ENCODE results near the gene ULK1.
"Not testable (repeated sequence)": the region's sequence is repeated elsewhere in the genome, so short reads cannot be mapped to it uniquely, and the experiment has no call there.

ULK1 gene

DNA sequence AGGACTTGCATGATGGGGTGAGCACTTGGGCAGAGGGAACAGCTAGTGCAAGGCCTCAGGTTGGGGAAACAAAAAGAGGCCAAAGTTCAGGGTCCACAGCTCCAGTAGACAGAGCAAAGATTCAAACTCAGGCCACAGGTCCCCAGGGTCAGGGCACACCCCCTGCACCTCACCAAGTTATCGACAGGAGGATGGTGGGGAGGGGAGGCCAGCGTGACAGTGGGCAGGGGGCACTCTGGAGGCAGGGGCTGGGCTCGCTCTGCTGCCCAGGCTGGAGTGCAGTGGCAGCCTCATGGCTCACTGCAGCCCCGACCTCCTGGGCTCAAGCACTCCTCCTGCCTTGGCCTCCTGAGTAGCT, 32.4 kb upstream of the ULK1 start:
- no peak for DNase-seq

DNA sequence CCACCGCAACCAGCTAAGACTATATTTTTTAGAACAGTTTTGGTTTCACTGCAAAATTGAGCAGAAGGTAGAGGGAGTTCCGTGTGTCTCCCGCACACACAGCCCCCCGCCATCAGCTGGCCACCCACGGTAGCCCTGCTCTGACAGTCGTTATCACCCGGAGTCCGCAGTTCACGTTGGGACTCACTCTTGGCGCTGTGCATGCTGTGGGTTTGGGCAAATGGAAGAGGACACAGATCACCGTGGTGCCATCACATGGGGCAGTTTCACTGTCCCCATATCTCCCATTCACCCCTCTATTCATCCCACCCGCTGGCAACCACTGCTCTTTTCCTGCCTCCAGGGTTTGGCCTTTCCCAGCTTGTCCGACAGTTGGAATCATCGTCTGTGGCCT, 31.8 kb upstream of the ULK1 start:
- no peak for DNase-seq

DNA sequence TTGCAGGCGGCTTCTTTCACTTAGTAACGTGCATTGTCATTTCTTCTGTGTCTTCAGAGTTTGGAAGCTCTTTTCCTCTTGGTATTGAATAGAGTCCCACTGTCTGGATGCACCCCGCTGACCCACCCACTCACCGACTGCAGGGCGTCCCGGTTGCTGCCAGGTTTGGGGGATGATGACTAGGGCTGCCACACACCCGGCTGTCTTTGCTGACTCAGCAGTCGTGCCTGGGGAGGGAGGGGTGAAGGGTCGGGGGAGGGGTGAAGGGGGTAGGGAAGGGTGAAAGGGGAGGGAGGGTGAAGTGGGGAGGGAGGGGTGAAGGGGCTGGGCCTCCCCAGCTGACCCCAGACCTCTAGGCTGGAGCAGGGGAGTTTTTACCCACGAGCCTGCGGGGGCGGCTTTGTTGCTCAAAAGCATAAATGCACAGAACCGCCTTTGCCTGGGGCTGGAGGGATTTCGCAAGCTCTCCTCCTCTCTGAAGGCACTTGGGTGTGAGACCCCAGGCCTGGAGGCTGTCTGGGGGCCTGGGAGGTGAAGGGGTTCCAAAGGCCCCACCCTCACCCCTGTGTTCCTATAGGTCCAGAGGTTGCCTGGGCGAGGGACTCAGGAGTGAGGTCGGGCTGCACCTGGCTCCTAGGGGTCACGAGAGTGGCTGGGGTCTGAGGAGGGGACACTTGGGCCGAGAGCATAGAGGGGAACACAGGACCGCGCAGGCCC, 31.3 kb upstream of the ULK1 start:
- no peak for DNase-seq

DNA sequence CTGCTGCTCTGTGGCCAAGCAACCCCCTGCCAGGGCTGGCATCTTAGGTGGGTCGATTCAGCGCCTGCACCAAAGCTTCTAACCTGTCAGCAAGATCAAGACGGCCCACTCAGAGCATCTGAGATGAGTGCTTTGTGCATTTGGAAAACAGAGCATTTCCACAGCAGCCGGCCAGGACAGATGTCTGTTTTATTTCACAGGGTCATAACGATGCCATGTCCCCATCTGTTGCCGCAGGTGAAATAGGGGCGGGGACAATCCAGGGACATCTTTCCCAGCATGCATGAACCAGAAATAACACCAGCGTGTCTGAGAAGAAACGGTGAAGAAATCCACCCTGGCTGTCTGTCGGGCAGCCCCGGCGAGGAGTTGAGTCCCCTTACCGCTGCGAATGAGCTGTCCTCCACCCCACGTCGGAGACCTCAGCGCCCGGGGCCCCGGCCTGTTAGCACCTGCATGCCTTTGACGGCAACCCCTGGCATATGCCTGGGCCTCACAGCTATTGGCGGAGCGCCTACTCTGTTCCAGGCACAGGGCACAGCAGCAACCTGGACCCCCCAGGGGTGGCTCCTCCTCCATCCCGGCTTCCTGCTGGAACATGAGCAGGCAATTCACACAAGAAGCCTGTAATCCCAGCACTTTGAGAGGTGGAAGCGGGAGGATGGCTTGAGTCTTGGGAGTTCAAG, 30.6 kb upstream of the ULK1 start:
- no peak for DNase-seq

DNA sequence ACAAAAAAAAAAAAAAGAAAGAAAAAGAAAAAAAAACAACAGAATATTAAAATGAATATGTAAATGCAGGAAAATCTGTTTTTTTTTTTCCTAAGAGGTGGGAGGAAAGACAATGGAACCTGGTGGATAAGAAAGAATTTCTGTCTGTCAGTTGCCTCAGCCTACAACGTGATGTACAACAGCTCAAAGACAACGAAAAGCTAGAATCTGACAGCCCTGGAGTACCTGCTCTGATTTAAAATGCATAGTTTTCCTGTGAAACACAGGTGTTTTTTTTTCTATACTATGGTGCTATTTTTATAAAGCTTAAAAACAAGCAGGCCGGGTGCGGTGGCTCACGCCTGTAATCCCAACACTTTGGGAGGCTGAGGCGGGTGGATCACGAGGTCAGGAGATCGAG, 30.0 kb upstream of the ULK1 start:
- DNase-seq, result no peak

DNA sequence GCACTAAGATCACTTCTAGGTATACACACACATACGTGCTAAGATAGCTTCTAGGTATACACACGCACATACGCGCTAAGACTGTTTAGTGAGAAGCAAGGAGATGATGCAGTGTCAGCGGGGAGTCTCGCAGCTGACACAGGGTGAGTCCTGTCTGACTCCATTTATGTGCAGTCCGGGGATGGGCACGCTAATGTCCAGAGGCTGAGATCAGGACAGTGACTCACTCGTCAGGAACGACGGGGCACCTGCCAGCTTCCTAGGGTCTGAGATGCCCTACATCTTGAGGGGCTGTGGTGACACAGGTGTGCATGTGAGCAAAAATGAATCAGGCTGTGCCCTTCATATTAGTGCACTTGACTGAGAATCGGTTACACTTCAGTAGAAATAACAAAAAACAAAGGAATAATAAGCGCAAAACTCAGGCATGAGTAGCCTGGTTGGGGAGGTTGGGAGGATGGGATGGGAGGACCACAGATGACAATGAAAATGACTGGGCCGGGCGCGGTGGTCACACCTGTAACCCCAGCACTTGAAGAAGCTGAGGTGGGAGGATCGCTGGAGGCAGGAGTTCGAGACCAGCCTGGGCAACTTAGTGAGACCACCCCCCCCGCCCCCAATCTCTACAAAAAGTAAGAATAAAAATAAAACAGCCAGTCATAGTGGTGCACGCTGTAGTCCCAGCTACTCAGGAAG, 29.1 kb upstream of the ULK1 start:
- DNase-seq, result no peak

DNA sequence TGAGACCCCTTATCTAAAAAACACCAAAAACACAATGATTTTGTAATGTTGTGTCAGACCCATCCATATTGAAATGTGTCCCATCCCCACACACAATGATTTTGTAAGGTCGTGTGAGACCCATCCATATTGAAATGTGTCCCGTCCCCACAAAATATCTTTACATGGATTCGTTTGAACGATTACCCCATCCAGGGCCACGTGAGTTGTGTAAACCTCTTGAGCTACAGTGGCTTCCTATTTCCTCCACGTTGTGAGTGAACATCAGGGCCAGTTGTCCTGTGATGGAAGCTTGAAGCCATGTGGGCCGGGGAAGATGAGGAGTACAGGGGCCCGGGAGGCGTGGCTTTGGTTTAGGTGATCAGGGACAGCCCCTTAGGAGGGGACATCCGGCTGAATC, 27.0 kb upstream of the ULK1 start:
- no peak for DNase-seq

DNA sequence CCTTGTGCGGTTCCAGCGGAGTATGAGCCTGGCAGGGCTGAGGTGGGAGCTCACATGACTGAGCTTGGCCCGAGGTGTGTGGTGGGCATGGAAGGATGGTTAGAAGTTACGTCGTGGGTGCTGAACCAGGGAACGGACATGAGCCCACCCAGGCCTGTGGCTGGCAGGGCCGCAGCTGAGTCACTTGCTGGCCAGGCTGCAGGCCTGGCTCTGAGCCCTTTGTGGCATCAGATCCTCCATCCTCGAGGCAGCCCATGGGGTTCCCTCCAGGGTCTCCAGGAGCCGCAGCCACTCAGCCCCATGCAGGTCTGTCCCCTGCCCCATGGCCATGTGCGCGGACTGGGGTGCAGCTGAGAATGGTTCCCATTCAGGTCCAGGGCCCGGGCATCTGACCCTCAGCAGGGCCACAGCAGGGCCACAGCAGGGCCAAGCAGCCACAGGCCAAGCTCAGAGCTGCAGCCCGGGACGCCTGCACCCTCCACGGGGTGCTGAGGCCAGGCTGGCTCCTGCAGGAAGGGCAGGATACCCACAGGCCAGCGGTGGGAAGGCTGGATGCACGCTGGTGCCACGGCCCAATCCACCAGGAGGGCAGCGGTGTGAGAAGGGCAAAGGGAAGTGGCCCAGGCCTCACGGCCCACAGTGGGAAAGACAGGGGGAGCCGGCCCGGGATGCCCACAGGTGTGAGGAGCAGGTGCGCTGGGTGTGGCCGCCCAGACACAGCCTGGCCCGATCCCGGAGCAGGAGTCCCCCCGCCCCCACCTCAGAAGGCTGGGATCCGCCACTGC, 26.3 kb upstream of the ULK1 start:
- no peak for DNase-seq

DNA sequence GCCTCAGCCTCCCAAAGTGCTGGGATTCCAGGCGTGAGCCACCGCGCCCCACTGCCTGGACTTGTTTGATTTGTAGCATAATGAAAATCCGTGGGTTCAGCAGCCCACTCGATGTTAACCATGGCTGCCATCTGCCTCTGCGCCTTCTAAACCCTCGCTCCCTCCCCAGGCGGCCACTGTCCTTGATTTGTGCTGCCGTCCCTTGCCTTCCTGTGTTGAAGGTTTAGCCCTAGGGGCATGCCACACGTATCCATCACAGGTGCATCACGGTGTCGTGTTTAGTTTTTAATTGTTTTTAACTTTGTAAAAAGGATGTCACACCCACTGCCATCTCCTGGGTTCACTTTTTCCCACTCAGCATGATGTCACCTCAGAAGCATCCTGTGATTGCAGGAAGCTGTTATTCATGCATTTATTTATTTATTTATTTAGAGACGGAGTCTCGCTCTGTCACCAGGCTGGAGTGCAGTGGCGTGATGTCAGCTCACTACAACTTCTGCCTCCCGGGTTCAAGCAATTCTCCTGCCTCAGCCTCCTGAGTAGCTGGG, 24.5 kb upstream of the ULK1 start:
- no peak for DNase-seq

DNA sequence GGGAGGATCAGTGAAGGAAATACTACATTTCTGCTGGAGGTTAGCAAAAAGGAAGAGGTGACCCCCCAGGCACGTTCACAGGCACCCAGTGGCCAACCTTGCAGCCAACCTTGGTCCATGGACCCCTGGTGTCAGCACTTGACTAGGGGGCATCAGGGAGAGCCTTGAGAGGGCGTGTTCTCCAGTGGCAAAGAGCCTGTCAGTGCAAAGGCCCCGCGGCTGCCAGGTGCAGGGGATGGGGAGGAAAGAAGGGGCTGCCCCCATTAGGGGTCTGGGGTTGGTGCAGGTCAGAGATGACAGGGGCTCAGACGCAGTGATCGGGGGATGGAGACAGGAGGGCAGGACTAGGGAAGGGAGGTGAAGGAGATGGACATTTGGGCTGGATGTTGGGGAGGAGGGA, 22.7 kb upstream of the ULK1 start:
- DNase-seq, result no peak

DNA sequence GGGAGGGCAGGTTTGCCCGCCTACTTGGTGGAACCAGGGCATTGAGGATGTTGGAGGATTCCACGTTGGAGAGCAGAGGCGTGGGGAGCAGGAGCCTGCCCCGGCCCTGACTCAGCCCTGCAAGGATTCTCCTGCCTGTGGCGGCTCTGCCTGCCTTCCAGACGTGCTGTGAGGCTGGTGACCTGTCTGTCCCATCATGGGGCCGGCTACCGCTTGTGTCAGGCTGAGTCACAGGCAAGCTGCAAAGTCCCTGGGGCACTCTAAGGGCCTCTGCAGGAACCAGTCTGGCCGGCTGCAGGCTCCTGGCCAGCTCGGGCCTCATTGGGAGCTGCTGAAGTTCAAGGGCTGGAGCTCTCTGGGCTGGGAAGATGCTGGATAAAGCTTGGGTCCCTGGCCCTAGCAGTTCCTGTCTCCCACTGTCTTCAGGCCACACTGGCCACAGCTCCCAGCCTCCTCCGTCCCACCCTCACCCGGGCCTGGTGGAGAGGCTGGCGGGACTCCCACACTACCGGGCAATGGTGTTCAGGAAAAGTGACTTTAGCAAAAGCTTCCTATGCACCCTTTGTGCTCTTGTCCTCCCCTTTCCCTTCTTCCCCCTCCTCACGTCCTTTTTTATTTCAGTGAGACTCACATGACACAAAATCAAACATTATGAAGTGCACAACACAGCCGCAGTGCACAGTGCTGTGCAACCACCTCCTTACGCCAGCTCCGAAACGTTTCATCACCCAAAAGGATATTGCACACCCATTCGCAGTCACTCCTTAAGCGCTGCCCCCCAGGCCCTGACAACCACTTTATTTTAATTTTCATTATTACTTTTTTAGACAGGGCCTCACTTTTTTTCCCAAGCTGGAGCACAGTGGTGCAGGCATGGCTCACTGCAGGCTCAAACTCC, 22.0 kb upstream of the ULK1 start:
- no peak for DNase-seq

DNA sequence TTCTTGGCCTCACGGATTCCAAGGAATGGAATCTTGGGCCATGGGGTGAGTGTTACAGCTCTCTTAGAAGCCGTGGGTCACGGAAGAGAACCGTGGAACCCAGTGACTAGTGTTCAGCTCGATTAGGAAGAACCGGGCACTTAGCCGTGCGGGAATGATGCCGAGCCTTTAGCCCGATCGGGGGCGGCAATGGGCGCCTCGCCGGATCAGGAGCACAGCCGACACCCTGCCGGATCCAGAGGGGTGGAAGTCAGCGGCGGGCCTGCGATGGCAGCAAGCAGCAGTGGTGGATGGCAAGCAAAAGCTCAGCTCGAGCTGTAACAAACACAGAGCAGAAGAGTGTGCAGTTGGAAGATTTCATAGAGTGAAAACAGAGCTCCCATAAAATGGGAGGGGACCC, 21.1 kb upstream of the ULK1 start:
- no peak for DNase-seq

DNA sequence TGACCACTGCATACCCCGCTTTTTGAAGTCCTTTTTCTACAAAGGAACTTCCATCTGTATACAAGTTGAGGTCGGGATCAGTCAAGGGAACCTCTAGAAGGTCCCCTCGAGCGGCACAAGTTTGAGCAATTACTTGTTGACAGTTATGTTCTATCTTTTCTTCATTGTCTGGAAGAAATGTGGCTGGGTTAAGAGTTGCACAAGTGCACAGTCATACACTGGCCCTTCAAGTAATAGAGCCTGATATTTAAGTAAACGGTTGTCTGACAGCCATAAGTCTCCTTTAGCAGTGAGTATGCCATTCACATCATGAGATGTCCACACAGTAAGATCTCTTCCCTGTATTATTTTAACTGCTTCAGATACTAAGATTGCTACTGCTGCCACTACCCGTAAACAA, 19.4 kb upstream of the ULK1 start:
- not testable (repeated sequence) for DNase-seq

DNA sequence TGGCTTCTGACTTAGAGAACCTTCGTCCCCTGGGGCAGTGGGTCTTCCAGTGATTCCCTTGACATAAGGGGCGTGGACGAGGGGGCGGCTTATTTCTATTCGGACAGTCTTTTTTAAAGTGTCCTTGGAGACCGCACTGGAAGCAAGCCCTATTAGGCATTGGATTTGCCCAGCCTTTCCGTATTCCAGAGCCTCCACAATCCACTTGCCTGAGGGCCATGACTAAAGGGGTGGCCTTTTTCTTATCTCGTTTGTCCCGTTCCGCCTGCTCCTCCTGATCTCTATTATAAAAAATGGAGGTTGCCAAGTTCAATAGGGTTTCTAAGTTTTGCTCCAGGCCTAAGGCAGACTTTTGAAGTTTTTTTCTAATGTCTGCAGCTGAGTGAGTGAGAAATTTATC, 17.2 kb upstream of the ULK1 start:
- not testable (repeated sequence) for DNase-seq

DNA sequence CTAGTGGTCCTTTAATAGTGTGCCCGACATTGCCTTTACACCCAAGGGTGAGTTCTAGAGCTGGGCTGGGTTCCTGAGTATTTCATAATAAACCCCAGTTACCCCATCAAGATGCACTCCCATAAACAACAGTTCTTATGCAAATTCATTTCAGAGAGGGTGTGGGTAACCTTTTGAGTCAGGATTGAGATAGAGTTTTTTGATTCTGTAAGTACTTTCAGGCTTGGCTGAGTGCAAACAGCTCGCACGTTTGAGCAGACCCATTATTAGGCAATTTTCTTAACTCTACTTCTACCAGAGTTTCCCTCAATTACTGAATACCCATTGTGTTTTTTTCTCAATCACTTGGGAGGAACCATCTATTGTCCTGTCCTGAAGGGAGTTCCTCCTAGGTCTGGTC, 16.0 kb upstream of the ULK1 start:
- not testable (repeated sequence) for DNase-seq

DNA sequence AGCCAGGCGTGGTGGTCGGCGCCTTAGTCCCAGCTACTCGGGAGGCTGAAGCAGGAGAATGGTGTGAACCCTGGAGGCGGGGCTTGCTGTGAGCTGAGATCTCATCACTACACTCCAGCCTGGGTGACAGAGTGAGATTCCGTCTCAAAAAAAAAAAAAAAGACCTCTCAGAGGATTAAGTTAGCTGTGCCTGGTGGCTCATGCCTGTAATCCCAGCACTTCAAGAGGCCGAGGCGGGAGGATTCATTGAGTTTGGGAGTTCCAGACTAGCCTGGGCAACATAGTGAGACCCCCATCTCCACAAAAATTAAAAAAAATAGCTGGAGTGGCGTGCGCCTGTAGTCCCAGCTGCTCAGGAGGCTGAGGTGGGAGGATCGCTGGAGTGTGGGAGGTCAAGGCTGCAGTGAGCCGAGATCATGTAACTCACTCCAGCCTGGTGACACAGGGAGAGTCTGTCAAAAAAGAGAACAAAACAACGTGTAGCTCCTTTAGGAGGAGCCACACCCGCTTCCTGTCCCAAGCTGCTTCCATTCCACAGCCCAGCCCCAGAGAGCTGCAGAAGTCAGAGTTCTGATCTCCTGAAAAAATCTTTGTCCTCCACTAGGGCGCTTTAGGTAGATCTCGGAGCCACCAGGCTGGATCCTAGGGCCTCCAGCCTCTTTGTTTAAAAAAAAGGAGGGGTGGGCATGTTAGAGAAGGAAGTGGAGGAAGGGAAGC, 11.5 kb upstream of the ULK1 start:
- DNase-seq, result no peak

DNA sequence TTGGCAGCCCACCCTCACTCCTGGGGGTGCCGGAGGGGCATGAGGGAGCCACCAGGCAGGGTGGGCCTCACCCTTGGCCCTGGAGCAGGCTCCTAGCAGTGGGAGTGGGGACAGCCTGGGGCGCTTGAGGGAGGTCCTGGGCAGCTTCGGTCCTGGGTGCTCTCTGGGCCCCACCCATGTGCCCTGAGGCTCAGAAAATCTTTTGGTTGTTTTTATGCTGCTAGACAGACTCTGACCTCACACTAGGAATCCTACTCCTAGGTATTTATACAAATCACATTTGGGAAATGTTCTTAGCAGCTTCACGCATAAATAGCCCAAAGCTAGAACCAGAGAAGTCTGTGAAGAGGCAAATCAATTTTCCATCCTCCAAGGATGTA, 10.9 kb upstream of the ULK1 start:
- no peak for DNase-seq

DNA sequence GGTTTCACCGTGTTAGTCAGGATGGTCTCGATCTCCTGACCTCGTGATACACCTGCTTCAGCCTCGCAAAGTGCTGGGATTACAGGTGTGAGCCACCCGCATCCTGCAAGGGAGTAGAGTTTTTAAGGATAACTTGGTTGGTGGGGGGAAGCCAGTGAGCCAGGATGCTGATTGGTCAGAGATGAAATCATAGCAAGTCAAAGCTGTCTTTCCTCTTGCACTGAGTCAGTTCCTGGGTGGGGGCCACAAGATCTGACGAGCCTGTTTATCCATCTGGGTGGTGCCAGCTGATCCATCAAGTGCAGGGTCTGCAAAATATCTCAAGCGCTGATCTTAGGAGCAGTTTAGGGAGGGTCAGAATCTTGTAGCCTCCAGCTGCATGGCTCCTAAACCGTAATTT, 9.3 kb upstream of the ULK1 start:
- not testable (repeated sequence) for DNase-seq

DNA sequence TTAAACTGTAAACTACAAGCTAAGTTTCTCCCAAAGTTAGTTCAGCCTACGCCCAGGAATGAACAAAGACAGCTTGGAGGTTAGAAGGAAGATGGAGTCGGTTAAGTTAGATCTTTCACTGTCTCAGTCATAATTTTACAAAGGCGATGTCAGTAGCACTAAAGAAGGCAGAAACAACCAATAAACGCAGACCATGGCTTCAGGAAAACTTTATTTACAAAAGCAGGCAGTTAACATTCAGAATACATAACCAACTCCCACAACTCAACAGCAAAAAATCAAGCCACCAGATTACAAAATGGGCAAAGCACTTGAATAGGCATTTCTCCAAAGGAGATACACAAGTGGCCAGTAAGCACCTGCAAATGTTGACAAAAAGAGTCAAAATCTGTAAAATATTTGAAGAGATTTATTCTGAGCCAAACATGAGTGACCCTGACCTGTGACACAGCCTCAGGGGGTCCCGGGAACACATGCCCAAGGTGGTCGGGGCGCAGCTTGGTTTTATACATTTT, 8.8 kb upstream of the ULK1 start:
- no peak for DNase-seq

DNA sequence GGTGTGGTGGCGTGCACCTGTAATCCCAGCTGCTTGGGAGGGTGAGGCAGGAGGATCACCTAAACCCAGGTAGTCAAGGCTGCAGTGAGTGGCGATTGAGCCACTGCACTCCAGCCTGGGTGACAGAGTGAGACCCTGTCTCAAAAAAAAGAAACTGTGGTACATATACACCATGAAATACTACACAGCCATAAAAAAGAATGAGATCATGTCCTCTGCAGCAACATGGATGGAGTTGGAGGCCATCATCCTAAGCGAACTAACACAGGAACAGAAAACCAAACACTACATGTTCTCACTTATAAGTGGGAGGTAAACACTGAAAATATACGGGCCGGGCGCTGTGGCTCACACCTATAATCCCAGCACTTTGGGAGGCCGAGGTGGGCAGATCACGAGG, 2.7 kb upstream of the ULK1 start:
- DNase-seq, result not testable (repeated sequence)
